DLD1 (cell line): ENCODE data around the gene TTLL5.

Experiments used
- in situ Hi-C: cut with HindIII; loops from 2 replicates; pipeline ENCODE4 v1.10.0; 2017; ENCODE audit warnings: low sequenced_read_pairs

The TTLL5 gene

DNA sequence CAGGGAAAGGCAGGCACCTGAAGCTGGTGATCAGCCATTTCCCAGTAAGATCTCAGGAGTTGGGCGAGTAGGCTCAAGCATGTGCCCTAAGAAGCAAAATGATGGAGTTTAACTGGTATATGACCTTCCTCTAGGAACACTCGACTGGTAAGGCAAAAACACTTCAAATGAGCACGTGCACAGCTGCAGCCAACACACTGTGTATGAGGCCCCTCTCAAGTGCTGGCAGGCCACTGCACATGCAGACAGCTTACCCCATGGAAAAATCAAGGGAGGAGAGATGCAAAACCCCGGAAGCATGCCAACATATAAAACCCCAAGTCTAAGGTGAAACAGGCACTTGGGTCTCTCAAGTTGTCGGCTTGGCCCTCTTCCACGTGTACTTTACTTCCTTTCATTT is 39.2 kb downstream of the TTLL5 start:
- in situ Hi-C loops: loop anchor here (5.0 to 25.0 kb wide), 2 partner anchors 277 to 612 kb away; no protein-coding TSS in a partner anchor

DNA sequence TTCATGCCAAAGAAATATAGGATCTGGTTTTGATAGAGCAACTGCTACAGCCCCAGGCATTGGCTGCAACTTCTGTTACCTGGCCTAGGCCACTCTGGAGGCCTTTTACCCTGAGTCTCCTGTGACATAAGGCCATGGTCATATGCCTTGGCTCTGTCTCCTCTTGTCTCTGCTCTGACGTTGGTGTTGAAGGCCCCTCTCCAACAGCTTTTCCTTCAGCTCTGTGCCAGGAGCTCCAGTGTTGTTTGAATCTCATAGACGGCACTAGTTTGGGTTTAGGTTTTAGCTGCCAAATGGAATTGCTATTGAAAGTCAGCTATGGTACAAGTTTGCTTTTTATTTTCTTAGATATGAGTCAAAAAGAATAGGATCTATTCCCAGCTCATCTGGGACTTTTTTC is 41.1 kb downstream of the TTLL5 start:
- in situ Hi-C loops: loop anchor here (5.0 to 25.0 kb wide), 2 partner anchors 275 to 610 kb away; no protein-coding TSS in a partner anchor

DNA sequence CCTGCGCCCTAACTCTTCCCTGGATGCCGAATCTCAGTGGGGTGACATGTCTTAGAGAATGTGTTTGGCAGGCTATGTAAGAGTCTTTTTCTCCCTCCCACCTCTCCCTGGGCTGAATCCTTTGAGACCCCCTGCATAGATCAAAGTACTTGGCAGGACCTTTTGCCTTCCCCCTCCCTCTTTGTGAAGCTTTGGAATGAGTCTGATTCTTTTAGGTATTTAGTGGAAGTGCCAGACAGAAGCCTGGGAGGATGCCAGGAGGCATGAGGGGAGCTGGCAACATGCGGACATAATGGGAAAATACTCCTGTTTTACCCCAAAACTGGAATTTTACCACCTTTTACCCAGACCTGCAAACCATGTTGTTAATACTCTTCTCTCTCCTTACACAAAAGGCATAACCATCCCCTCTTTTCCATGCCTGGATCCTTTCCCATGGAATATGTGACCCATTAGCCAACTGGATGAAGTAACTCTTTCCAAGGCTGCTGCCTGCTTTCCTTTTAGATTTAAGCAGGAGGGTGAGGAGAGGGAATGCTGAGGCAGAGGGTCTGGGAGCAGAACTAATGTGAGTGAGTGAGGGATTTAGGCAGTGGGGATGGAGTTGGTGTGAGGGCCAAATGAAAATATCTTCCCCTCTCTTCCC is 41.7 kb downstream of the TTLL5 start:
- in situ Hi-C loops: loop anchor here (5.0 to 25.0 kb wide), 2 partner anchors 275 to 610 kb away; no protein-coding TSS in a partner anchor

DNA sequence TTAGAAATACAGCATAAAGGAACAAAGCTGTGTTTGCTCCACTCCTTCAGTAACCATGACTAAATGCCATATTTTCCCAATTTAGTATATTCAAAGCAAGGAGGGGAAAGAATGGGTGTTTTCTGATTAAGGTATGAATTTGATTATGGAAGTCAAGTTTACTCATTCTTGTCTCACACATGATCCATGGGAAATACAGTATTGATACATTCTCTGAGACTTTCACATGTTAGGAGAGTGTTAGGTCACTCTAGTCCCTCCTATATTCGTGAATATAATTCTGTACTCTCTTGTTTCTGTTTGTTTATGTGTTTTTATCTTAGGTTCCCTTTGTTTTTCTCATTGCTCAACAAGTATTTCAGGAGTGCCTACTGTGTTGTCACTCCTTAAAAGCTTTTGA is 42.4 kb downstream of the TTLL5 start:
- in situ Hi-C loops: loop anchor here (5.0 to 25.0 kb wide), 2 partner anchors 274 to 609 kb away; no protein-coding TSS in a partner anchor

DNA sequence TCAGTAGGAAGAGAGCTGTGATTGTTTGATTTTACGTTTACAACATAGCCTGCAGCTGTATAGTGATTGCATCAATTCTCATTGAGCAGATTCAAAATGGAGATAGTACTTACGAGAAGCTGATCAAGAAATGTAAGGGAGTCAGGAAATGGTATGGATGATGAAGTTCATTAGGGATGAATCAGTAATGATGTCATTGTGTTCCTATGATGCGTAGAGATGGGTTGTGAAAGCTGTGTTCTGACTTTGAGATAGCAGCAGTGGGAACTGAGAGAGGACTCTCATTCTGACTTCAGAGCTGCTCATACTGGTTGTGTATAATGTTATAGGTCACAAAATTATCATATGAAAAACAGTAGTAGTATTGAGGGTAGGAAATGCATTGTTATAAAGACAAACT is 44.0 kb downstream of the TTLL5 start:
- in situ Hi-C loops: loop anchor here (25.0 kb wide), 1 partner anchor 607 kb away; no protein-coding TSS in a partner anchor

DNA sequence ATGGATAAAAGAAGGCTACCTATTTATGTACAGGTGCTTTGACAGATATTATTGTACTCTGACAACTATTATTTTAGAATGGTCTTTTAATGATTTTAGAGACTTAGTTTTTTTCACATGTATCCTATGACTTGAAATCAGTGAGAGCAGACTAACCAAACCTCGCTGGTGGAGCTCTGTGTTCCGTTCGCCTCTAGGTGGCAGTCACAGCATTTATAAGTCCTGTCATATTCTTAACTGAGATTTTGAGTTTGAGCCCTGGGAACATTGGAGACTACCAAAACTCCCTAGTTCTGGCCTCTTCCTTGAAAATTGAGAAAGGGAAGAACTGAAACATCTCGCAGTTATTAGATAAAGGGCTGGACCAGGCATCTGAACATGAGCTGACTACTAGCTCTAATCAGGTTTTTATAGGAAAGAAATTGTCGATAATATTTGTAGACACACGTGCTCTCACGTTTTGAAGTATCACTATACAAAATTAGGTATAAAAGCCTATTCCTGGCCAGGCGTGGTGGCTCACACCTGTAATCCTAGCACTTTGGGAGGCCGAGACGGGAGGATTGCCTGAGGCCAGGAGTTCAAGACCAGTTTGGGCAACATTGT is 48.3 kb downstream of the TTLL5 start:
- in situ Hi-C loops: loop anchor here (25.0 kb wide), 1 partner anchor 603 kb away; no protein-coding TSS in a partner anchor

DNA sequence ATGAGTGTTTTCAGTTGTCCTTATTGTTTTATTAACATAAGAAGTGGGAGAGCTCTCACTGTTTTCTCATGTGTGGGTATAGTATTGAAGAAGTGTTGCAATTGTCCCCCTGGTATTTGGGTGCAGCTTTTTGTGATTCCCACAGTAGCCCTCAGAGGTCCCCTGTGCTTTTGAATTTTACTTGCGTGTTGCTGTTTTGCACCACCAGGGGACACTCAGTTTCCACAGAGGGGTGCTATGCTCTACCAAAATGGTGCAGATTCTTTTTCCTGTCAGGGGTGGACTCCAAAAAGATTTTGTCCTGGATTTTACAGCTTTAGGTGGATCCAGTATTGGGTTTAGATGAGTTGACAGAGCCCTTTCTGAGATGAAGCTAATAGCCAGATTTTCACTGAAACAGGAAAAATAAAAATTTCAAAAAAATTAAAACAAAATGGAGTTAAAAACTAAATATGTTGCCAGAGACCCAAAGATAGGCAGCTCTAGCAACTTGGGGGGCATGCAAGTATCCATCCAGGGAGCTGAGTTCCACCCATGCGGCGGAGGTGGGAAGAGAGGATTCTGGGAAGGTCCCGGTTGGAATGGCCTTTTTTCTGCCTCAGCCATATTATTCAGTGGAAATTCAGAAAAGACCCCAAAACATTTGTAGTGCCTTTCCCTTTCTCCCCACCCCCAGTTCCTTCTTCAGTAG is 50.2 kb downstream of the TTLL5 start:
- in situ Hi-C loops: loop anchor here (25.0 kb wide), 1 partner anchor 601 kb away; no protein-coding TSS in a partner anchor

DNA sequence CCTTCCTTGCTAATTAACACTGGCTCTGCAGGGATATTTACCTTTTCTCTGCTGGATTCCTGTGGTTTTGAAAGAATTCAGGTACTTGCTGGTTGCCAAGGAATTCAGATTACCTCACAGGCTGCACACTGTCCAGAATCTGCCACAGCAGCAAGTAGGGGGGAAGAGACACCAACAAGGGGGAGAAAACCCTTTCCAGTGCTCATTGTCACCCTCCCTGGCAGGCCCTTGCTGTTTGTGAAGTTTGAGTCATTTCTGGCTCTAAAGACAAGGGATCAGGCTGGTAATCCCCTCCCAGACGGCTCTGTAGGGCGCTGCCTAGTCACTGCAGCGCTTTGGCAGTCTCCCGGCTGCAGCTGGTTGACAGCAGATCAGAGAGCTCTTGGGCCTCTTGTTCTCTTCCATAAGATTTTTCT is 50.8 kb downstream of the TTLL5 start:
- in situ Hi-C loops: loop anchor here (25.0 kb wide), 1 partner anchor 600 kb away; no protein-coding TSS in a partner anchor

DNA sequence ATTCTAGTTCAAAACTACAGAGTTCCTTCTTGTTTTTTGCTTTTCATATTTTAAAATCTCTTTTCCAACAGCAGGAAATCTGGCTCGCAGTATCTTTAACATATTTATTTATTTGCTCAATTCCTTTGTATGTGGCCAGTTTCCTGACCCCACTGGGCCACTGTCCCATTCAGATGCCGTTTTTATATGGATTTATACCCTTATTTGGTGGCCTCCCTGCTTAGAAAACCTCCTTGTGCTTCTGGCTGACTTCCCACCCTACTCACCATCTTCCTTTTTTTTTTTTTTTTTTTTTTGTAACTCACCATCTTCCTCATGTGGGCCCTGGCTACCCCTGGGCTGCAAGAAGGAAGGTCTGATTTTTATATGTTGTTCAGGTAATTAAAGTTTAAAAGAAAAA is 53.9 kb downstream of the TTLL5 start:
- in situ Hi-C loops: loop anchor here (25.0 kb wide), 1 partner anchor 597 kb away; no protein-coding TSS in a partner anchor

DNA sequence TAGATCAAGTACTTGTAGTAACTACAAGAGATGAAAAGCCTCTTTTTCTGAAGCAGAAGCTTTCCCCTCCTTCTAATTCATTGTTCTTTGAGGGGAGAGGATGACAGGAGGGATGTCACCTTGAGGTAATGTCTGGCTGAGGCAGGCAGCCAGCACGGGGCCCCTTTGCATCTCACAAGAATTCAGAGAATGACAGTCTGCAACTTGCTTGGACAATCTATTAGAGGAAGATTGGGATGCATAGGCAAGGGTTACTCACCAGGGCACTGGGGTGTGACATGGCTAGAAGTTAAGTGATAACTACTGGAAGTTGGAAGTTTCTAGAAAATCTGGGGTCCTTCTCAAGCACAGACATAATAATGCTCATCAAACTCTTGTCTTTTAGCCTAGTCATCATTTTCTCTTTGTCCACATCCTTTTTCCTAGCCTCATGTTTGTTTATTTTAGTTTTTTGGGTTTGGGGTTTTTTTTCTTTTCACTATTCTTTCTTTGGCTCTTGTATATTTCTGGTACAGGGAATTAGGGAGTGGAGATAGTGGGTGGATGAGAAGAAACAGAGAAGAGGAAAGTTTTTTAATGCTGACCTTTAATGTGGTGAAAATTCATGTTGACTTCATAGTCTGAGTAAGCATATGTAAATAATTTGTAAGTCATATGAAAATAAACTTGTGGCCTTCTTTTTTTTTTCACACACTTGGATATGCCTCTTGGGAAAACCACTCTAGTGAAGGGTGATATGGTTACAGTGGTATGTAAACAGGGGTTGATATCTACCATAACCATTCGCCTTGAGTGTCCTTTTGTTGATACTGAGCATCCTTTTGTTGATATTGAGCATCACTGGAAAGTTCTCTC is 55.1 kb downstream of the TTLL5 start:
- in situ Hi-C loops: loop anchor here (25.0 kb wide), 1 partner anchor 596 kb away; no protein-coding TSS in a partner anchor

DNA sequence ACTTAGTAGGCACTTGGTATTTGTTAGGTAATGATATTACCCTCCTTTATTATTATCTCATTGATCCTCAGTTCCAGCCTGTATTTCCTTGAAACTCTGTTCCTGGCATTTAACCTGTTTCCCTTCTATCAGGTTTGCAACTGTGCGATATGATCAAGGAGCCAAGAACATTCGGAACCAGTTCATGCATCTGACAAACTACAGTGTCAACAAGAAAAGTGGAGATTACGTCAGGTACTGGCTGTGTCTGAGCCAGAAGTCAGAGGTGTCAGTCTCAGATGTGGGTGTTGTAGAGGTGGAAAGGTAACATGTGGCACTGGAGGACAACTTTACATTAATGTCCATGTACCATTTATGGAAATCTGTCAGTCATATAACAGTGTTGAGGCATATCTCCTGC is 56.7 kb downstream of the TTLL5 start:
- in situ Hi-C loops: loop anchor here (25.0 kb wide), 1 partner anchor 595 kb away; no protein-coding TSS in a partner anchor

DNA sequence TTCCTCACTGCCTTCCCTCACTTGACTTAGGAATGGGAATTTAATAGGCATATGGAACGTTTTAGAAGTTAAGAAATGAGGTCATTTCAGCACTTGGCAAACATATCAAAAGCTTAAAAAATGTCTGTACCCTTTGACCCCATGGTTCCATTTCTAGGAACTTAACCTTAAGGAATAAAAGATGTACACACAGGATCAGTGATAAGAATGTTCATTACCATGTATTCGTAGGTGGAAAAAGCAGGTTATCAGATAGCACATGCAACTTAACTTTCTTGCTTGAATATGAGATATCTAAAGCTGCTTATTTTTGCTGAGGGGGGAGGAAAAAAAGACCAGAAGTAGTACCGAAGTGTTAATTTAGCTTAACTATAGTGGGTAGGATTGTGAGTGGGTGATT is 57.2 kb downstream of the TTLL5 start:
- in situ Hi-C loops: loop anchor here (25.0 kb wide), 1 partner anchor 594 kb away; no protein-coding TSS in a partner anchor

DNA sequence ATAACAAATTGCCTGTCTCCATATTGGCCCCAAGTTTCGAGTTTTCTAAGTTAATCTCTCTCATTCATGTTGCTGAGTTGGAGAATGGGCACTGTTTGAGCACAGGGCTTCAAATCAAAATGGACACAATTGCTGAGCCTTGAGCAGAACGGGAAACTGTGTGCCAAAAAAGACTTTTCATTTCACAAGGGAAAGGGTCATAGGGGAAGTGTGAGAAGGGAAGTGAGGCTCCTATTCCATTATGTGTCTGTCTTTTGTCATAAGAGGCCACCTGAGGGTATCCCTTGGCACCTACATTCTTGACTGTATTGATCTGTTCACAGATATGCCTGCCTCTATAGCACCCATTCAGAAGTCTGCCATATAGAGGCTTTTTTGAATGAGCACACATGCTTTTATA is 59.1 kb downstream of the TTLL5 start:
- in situ Hi-C loops: loop anchor here (25.0 kb wide), 1 partner anchor 592 kb away; no protein-coding TSS in a partner anchor

DNA sequence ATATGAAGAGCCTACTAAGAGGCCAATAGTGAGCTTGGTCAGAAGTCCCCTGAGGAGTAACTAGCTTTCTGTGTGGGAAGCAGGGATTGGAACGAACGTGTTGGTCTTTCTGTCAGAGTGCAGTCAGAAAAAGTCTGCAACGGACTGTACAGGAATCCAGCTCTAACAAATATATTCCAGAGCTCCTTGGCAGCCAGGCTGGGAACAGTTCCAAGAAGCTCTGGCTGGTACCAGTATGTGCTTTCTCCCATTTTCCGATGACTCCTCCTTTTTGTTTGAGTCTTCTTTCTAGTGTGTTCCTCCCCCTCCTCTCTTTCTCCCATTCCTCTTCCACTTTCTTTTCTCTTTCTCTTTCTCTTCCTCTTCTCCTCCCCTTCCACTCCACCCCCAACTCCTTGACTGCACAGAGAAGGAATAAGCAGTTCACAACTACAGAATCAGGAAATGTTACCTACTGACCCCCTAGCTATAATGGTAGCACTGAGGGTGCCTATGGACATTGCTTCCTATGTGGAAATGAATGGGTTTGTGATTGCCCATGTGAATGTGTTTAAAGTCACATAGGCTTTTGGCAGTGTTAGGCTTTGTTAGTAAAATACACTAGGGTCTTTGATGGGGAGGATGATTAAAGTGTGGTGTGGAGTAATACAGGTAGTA is 59.9 kb downstream of the TTLL5 start:
- in situ Hi-C loops: loop anchor here (25.0 kb wide), 1 partner anchor 591 kb away; no protein-coding TSS in a partner anchor

DNA sequence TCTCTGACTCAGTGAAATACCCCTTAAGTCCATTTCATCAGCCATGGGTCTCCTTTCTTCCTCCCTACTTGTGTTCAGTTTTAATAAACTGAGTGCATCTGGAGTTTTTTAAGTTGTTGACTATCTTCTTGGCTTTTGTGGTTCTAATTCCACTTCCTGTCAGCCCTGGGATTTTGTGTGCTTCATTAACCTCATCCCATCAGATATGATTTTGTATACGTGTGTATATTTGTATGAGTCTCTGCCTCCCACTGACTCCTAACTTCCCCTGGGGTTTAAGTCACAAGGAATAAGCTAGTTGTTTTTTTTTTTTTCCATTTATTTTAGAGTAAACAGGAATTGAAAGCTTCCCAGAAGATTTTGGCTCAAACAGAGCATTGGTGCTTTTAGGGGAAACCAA is 62.7 kb downstream of the TTLL5 start:
- in situ Hi-C loops: loop anchor here (25.0 kb wide), 1 partner anchor 589 kb away; no protein-coding TSS in a partner anchor

DNA sequence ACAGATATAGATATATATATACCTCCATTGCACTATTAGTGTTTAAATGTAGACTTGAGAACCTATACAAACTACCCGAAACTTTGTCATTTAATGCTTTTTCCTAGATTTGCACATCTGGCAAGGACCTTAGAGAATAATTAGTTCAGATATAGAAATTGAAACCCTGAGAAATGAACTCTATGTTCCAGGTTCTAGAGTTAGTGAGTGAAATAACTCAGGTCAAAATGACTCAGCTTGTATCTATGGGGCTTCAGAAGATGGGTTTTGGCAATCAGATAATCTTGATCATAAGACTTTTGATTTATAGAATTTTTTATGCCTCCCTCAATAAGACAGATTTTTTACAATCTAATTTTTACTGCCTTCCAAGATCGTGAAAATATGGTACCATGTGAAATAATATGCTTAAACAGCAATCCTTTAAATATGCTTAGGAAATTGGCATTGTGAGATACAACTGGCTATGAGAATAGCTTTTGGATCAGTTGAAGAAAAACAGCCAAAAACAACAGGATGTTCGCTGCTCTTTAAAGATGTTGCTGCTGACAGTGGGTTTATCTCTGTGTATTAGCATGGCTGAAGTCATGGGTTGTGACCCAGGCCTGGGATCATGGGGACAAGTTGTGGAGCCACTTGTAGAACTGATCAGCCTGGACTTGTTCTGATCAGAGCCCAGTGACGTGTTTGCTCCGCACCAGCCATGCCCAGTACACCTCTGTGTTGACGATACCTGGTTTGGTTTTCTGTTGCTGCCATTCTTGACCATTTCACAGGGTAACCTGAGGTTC is 63.6 kb downstream of the TTLL5 start:
- in situ Hi-C loops: loop anchor here (25.0 kb wide), 1 partner anchor 588 kb away; no protein-coding TSS in a partner anchor

DNA sequence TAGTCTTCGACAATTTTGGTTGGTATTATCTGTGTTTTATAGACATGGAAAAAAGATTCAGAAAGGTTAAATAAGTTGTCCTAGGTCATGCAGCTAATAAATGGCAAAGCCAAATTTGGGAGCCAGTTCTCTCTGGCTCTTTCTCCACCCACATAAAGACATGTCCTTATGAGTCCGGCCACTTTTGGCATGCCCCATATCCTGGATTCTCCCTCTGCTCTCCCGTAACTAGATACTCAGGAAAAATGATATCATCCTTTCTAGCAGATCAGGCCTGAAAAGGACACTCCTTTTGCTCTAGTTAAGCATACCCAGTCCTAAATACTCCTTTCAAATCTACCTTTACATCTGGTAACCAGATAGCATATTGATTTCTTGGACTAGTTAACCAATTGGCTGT is 64.4 kb downstream of the TTLL5 start:
- in situ Hi-C loops: no loop called here

DNA sequence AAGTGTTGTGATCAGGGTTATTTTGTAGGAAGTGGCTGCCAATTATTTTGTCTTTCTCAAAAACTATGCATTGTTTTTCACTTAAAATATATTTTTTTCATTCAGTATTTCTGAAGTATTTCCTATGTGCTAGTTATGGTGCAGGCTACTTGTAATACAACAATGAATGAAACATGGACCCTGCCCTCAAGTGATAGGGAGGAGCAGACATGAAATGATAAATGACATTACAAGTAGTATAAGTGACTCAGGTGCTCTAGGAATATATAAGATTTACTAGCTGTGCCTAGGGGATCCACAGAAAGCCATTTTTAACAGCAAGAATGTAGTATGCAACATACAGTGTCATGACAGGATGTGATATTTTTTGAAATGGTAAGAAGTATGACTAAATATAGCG is 65.3 kb downstream of the TTLL5 start:
- in situ Hi-C loops: no loop called here

DNA sequence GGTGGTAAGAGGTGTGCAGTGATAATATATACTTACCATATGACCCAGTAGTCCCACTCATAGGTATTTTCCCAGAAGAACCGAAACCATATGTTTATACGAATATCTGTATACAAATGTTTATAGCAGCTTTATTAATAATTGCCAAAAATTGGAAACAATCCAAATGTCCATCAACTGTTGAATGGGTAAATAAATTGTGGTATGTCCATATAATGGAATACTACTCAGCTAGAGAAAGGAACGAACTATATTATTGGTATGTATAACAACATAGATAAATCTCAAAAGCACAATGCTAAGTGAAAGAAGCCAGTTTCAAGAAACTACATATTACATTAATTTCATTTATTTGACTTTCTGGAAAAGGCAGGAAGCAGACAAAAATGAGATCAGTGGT is 66.1 kb downstream of the TTLL5 start:
- in situ Hi-C loops: no loop called here
